SK-N-SH treated with all-trans-retinoic acid at 6 μM for 48 hours (cell line): Measurements from ENCODE around the gene KRT83.
"Not testable (repeated sequence)": the region's sequence is repeated elsewhere in the genome, so short reads cannot be mapped to it uniquely, and the experiment has no call there.

ENCODE experiments used
- ATAC-seq: fragments of 200-7000 bp; cut with Tn5 transposase; 3 replicates; pipeline ENCODE4 v1.9.1; 2020; ENCODE audit warnings: mild to moderate bottlenecking, moderate library complexity
- ARNTL ChIP-seq: fragments of 450-650 bp; formaldehyde crosslinking; IDR thresholded peaks from 2 replicates; pipeline ENCODE4 v1.5.0; 2020; ENCODE audit warnings: low read depth, mild to moderate bottlenecking, moderate library complexity, borderline replicate concordance
- BACH2 ChIP-seq: fragments of 250-450 bp; sonication (Bioruptor Pico); IDR thresholded peaks from 2 replicates; pipeline ENCODE4 v1.9.0; 2021; ENCODE audit warnings: mild to moderate bottlenecking, borderline replicate concordance
- CREB5 ChIP-seq: fragments of 250-450 bp; sonication (Bioruptor Pico); IDR thresholded peaks from 2 replicates; pipeline ENCODE4 v1.5.1; 2020; ENCODE audit warnings: low read depth, mild to moderate bottlenecking, moderate library complexity
- CSDC2 ChIP-seq: fragments of 250-450 bp; sonication (Bioruptor Pico); IDR thresholded peaks from 2 replicates; pipeline ENCODE4 v1.5.0; 2020; ENCODE audit warnings: mild to moderate bottlenecking, moderate library complexity
- CSRNP3 ChIP-seq: fragments of 250-450 bp; sonication (Bioruptor Pico); IDR thresholded peaks from 2 replicates; pipeline ENCODE4 v1.5.1; 2021; ENCODE audit warnings: mild to moderate bottlenecking, moderate library complexity
- ESRRG ChIP-seq: fragments of 250-450 bp; sonication (Bioruptor Pico); IDR thresholded peaks from 2 replicates; pipeline ENCODE4 v1.6.1; 2021; ENCODE audit warnings: mild to moderate bottlenecking
- GLIS3 ChIP-seq: fragments of 250-450 bp; sonication (Bioruptor Pico); IDR thresholded peaks from 2 replicates; pipeline ENCODE4 v1.5.0; 2020; ENCODE audit warnings: mild to moderate bottlenecking, moderate library complexity
- ISL1 ChIP-seq: fragments of 250-450 bp; sonication (Bioruptor Pico); IDR thresholded peaks from 2 replicates; pipeline ENCODE4 v2.1.2; 2022; ENCODE audit warnings: mild to moderate bottlenecking, moderate library complexity
- OSR1 ChIP-seq: fragments of 250-450 bp; sonication (Bioruptor Pico); IDR thresholded peaks from 2 replicates; pipeline ENCODE4 v1.8.0; 2022; ENCODE audit warnings: moderate library complexity, mild to moderate bottlenecking, inconsistent platforms
- PATZ1 ChIP-seq: fragments of 250-450 bp; sonication (Bioruptor Pico); IDR thresholded peaks from 2 replicates; pipeline ENCODE4 v1.8.0; 2020; ENCODE audit warnings: mild to moderate bottlenecking, moderate library complexity, borderline replicate concordance
- PPARA ChIP-seq: fragments of 250-450 bp; sonication (Bioruptor Pico); IDR thresholded peaks from 2 replicates; pipeline ENCODE4 v1.5.0; 2020; ENCODE audit warnings: mild to moderate bottlenecking, borderline replicate concordance
- RARB ChIP-seq: fragments of 250-450 bp; sonication (Bioruptor Pico); IDR thresholded peaks from 2 replicates; pipeline ENCODE4 v1.8.0; 2021; ENCODE audit warnings: mild to moderate bottlenecking, moderate library complexity
- SNAI2 ChIP-seq: fragments of 250-450 bp; sonication (Bioruptor Pico); IDR thresholded peaks from 2 replicates; pipeline ENCODE4 v1.5.0; 2020; ENCODE audit warnings: mild to moderate bottlenecking, moderate library complexity
- TOX ChIP-seq: fragments of 250-450 bp; sonication (Bioruptor Pico); IDR thresholded peaks from 2 replicates; pipeline ENCODE4 v1.8.0; 2021; ENCODE audit warnings: mild to moderate bottlenecking, moderate library complexity, borderline replicate concordance
- TSHZ2 ChIP-seq: fragments of 250-450 bp; sonication (Bioruptor Pico); IDR thresholded peaks from 2 replicates; pipeline ENCODE4 v1.5.0; 2020; ENCODE audit warnings: mild to moderate bottlenecking, moderate library complexity
- ZC3H10 ChIP-seq: fragments of 250-450 bp; sonication (Bioruptor Pico); IDR thresholded peaks from 2 replicates; pipeline ENCODE4 v1.5.1; 2021; ENCODE audit warnings: mild to moderate bottlenecking, moderate library complexity
- ZFP3 ChIP-seq: fragments of 250-450 bp; sonication (Bioruptor Pico); IDR thresholded peaks from 2 replicates; pipeline ENCODE4 v1.5.0; 2020; ENCODE audit warnings: mild to moderate bottlenecking, moderate library complexity
- ZFP30 ChIP-seq: fragments of 450-650 bp; formaldehyde crosslinking; IDR thresholded peaks from 2 replicates; pipeline ENCODE4 v1.5.0; 2022; ENCODE audit warnings: mild to moderate bottlenecking, moderate library complexity
- ZNF565 ChIP-seq: fragments of 450-650 bp; formaldehyde crosslinking; conservative IDR thresholded peaks from 2 replicates; pipeline ENCODE4 v1.5.0; 2020; ENCODE audit warnings: low read depth, mild to moderate bottlenecking, moderate library complexity
- ZNF70 ChIP-seq: fragments of 450-650 bp; formaldehyde crosslinking; IDR thresholded peaks from 2 replicates; pipeline ENCODE4 v1.5.0; 2020; ENCODE audit warnings: mild to moderate bottlenecking, moderate library complexity
- ZNF8 ChIP-seq: fragments of 450-650 bp; formaldehyde crosslinking; IDR thresholded peaks from 2 replicates; pipeline ENCODE4 v1.5.0; 2020; ENCODE audit warnings: mild to moderate bottlenecking, moderate library complexity

The KRT83 gene

GRCh38 chr12:52347551-52348510, 26.6 kb upstream of the KRT83 start (continued):
- TF ChIP-seq RARB = no peak
- TF ChIP-seq ISL1 (CRISPR knock-in tag) = no peak
- TF ChIP-seq ZNF8 = no peak
- no peak for TF ChIP-seq CREB5 (CRISPR knock-in tag)

- TF ChIP-seq TSHZ2 (no peak), RARB (no peak), ESRRG (no peak), CSRNP3 (CRISPR knock-in tag) (no peak), ISL1 (CRISPR knock-in tag) (no peak), BACH2 (CRISPR knock-in tag) (no peak), ZFP30 (CRISPR knock-in tag) (no peak), ARNTL (no peak), PATZ1 (CRISPR knock-in tag) (no peak), PPARA (CRISPR knock-in tag) (no peak), TOX (no peak), CSDC2 (CRISPR knock-in tag) (no peak), OSR1 (CRISPR knock-in tag) (no peak), ZC3H10 (CRISPR knock-in tag) (no peak), CREB5 (CRISPR knock-in tag) (no peak), SNAI2 (CRISPR knock-in tag) (no peak), ZNF70 (CRISPR knock-in tag) (no peak), ZNF565 (no peak), GLIS3 (no peak), ZNF8 (no peak)
- no peak for ATAC-seq
Observed at GRCh38 chr12:52347016-52347415, 25.8 kb upstream of the KRT83 start.

GRCh38 chr12:52346593-52346992, 25.4 kb upstream of the KRT83 start:
- ATAC-seq = no peak
- TF ChIP-seq TSHZ2 = no peak
- no peak for TF ChIP-seq CSDC2 (CRISPR knock-in tag)
- no peak for TF ChIP-seq ZFP3 (CRISPR knock-in tag)
- TF ChIP-seq ZNF70 (CRISPR knock-in tag) = no peak
- TF ChIP-seq ESRRG = no peak
- no peak for TF ChIP-seq RARB
- TF ChIP-seq ARNTL = no peak
- TF ChIP-seq PPARA (CRISPR knock-in tag) = no peak
- no peak for TF ChIP-seq ZC3H10 (CRISPR knock-in tag)
- TF ChIP-seq SNAI2 (CRISPR knock-in tag) = no peak
- no peak for TF ChIP-seq ZNF8
- no peak for TF ChIP-seq GLIS3

GRCh38 chr12:52345041-52345440, 23.8 kb upstream of the KRT83 start:
- not testable (repeated sequence) for ATAC-seq
